Activated T-helper 1 cell treated with anti-CD3 and anti-CD28 coated beads, Interleukin-2, amount 50 U/mL, for 16 hours (primary cell): ENCODE results near the gene LRRN2.
"Not testable (repeated sequence)": the region's sequence is repeated elsewhere in the genome, so short reads cannot be mapped to it uniquely, and the experiment has no call there.

Experiments
- DNase-seq, 2 donors: peaks; one replicate each; pipeline ENCODE4 v3.0.0-alpha.2; 2020; ENCODE audit warnings: low read depth in 1 of 2, low spot score in 1 of 2

LRRN2 gene

GRCh38 chr1:204633665-204634064 lies 51.9 kb downstream of the LRRN2 start:
- DNase-seq, result no peak

DNA sequence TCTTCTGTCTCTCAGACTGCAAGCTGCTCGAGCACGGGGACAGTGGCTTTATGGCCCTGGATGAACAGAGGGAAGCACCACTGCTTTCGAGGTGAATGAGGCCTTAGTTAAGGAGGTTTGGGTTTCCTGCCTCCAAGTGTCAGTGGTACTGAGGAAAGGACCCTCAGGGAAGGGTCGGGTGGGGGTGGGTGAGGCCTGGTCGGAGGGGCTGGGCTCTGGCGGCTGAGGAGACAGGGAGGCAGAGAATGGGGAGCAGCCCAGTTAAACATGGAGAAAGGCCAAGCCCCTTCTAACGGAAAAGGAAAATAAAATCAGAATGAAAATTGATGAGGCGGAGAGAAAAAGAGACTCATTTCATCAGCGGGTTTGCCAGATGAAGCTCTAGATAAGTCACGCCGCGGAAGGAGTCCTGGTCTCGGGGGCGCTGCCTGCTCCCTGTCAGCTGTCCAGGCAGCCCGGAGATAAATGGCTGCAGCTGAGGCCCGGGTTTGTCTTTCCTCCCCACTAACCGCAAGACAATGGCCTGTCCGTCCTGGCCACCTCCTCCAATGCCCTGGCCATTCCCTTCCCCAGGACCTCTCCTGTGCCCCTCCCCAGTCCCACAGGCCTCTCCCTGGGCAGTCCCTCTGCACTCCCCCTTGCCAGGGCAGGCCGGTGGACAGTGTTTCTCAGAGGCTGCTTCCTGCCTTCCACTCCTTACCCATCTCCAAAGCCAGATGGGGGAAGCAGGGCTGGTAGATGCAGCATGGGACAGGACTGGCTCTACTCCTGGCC lies 55.2 kb downstream of the LRRN2 start:
- DNase-seq, result no peak

DNA sequence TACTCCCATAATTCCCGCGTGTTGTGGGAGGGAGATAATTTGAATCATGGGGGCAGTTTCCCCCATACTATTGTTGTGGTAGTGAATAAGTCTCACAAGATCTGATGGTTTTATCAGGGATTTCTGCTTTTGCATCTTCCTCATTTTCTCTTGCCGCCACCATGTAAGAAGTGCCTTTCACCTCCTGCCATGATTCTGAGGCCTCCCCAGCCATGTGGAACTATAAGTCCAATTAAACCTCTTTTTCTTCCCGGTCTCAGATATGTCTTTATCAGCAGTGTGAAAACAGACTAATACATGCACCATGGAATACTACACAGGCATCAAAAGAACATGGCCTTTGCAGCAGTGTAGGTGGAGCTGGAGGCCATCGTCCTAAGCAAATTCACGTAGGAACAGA lies 56.1 kb downstream of the LRRN2 start:
- not testable (repeated sequence) for DNase-seq

GRCh38 chr1:204628868-204629267 lies 56.7 kb downstream of the LRRN2 start:
- DNase-seq, result no peak

DNA sequence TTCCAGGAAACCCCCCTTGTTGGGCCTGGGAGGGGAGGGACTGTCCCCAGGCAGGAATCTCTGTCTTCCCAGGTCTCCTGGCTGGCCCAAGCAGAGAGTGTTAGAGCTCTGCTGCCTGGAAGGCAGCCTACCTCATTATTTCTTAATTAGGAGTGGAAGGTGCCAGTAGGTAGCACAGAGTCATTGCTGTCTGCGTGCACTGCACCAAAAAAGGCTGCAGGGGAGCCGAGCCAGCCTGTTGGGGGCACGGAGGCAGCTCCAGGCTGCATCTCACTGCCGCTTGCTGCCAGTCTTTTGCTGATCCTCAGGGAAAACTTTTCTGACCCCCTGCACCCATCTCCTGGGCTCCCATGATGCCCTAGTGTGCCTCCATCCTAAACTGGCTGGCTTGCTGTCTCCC lies 58.1 kb downstream of the LRRN2 start:
- DNase-seq, result no peak

DNA sequence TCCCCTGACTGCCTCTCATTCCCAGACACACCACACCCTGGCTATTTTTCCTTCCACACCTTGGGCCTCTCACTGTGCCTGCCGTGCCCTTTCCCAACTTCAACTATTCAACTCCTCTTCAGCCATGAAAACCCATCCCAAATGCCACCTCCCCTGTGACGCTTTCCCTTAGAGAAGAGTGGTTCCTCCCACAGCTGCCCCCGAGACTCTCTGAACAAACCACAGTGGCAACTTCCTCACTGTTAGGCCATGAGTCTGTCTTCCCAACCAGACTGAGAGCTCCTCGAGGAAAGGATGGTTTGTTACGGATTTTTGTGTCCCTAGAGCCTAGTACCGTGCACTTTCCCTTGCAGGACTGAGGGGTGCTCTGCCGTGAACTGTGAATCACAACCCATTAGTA lies 59.2 kb downstream of the LRRN2 start:
- no peak for DNase-seq

DNA sequence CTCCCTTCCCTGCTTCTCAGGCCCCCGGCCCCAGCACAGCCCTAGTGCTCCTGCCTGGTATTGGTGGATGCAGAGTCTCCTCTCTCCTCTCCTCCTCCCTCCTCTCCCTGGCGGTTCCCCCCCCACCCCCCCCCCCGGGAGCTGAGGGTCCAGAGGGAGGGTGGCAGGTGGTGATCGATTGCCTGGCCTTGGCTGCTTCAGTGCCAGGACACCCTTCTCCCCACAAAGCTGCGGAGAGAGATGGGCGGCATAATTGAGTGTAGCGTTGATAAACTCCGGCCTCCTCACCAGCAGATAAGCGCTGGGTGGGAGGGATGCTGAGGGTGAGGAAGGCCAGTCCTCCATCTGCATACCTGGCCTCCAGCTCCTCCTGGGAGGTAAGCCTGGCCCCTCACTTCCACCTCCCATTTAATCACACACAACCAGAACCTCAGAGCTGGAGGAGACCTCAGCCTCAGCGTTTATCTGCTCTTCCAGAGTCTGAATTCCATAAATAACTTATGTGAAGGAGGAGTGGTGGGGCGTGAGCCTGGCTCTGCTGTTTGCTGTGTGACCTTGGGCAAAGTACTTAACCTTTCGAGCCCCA lies 60.8 kb downstream of the LRRN2 start:
- DNase-seq, result no peak

DNA sequence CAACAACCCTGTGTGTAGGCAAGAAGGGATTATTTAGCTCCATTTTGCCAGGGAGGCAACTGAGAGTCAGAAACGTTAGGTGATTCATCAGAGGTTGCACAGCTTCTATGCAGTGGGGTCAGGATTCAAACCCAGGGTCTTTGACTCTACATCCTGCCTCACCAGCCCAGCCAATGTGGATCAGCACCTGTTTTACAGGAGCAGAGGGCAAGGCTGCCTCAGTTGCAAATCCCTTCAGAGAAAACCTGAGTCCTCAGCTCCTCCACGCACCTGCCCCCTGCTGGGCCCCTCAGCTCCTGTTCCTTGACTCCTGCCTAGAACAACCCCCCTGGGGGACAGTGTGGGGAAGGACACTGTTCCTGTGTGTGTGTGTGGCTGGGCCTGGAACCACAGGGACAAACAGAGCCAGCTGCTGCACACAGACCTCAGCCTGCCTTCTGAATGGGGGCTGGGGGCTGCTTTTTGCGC lies 61.6 kb downstream of the LRRN2 start:
- no peak for DNase-seq

DNA sequence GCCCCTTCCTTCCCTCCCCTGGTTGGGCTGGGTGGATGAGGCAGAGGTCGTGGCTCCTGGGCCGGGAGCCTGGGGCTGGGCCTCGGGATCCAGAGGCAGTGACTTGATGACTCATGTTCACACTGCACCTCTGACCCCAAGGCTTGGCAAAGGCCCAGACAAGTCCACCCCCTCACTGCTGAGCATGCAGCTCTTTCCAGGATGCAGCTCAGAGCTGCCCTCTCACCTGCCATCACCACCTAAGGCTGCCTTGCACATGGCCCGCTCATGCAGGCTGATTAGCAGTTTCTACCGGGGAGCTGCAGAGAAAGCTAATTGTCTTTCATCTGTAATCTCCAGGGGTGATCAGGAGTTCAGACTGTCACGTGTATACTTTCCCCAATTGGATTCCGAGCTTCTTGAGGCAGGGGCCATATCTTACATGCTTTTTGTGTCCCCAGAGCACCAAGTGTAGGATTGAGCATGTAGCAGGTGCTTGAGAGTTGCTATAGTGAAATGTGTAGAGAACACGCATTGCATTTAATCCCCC lies 62.1 kb downstream of the LRRN2 start:
- DNase-seq, result no peak

DNA sequence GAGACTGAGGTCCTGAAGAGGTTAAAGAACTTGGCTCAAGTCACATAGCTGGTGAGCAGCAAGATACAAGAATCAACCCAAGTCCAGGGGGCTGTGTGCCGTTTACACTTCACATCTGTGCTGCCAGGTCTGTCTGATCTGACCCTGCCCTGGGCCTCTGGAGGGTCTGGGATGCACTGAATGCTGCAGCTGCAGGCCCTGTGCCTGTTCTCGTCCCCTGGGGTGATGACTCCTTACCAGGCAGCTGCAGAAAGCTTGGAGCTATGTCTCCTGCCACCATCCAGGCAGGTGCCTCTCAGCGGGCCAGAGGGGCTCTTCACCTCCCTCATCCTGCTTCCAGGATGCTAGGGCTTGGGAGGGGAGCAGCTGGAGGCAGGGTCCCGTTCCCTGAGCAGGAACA lies 63.5 kb downstream of the LRRN2 start:
- no peak for DNase-seq

- DNase-seq, result no peak
Measured at GRCh38 chr1:204621396-204621795, 64.1 kb downstream of the LRRN2 start.

DNA sequence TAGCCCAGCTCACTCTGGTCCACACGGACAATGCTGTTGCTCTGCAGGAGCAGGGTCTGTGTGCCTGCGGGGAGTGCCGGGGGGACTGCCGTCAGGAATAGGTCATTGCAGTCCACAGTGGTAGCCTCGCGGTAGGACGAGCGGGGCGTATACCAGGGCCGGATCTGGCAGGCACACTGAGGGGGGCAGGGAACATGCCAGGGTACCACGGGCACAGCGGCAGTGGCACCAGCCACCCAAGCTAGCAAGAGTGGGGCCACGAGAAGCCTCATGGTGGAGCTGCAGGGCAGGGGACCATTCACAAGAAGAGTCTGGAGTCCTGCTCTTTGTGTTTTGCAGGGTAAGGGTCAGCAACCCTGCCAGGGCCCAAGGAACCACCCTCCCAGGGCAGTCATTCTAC lies 65.8 kb downstream of the LRRN2 start:
- no peak for DNase-seq

GRCh38 chr1:204618148-204618760 lies 67.3 kb downstream of the LRRN2 start:
- DNase-seq, result no peak

- no peak for DNase-seq
Measured at GRCh38 chr1:204617256-204618147, 68.0 kb downstream of the LRRN2 start.

- DNase-seq, result no peak
Measured at GRCh38 chr1:204616641-204617040, 68.9 kb downstream of the LRRN2 start.

DNA sequence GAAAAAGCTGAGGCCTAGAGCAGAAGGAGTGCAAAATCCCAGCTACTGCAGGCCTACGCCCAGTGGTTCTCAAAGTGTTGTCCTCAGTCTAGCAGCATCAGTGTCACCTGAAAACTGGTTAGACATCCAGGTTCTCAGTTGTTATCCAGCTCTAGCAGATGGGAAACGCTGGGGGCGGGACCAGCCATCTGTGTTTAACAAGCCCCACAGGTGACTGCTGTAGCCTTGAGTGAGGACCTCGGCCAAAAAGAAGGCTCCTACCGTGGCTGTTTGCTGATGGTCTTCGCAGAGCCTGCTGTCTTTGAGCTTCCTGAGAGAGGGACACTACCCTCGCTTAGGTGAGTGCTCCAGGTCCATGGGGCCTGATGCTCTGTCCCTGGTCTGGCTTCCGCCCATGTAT lies 69.7 kb downstream of the LRRN2 start:
- DNase-seq, result no peak

DNA sequence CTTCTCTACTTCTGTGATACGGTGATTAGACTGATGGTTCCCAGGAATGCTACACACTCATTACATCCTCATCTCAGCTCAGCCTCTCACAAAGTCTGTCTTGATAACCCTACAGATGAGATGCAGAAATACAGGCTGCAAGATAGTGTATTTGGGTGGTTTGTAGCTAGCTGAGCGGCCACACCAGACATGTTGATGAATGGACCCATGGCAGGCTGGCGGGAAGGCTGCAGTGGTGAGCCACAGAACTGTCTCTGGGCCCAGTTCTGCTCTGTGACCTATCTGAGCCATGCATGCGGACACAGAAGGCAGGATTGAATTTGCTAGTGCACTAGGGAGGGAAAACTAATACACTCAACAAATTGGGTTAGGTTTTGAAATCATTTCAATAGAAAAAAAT lies 71.9 kb downstream of the LRRN2 start:
- no peak for DNase-seq

- DNase-seq, result no peak
Measured at GRCh38 chr1:204612326-204612725, 73.2 kb downstream of the LRRN2 start.

DNA sequence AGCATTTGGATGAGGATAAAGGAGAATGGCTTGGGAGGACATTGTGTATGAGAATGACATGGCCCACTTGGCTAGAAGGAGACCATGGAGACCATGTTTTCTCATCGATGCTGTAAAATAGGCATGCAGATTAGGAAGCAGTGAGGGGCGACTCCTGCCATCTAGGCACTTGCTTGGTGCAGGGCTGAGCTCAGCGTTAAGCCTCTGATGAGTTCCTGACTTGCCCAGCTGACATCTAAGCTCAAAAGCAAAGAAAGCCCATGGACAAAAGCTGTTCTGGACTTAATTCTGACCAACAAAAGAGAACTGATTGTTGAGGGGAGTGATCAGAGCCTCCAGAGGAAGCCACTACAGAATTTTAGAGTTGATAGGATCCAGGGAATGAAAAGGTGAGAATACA lies 74.5 kb downstream of the LRRN2 start:
- DNase-seq, result no peak

GRCh38 chr1:204607910-204608309 lies 77.6 kb downstream of the LRRN2 start:
- no peak for DNase-seq

DNA sequence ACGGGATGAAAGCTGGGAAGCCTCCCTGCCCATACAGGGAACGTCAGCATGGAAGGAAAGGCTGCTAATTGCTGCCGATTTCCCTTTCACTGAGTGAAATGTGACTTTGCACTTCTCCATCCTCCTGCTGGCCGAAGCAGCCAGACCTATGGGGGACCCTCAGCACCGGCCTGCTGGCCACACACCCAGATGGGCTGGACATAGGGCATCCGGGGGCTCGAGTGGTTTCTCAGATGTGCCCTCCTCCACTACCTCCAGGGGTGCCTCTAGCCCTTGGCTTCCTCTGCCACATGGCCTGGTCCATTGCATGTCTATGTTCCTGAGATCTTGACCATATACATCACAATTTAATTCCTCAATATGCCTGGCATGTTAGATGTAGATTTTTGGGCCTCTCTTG lies 79.7 kb downstream of the LRRN2 start:
- DNase-seq, result no peak
